Measurements from ENCODE around the gene MRPS10.
"Not testable (repeated sequence)": the region's sequence is repeated elsewhere in the genome, so short reads cannot be mapped to it uniquely, and the experiment has no call there.

Gene MRPS10

GRCh38 chr6:42173101-42173500, 44.6 kb downstream of the MRPS10 start, which contains the start of gene GUCA1A:
Gene GUCA1A, plus strand, starts transcription at chr6:42173364. Its CDS starts 250 bp downstream, at chr6:42173614.
- no peak for DNase-seq

- no peak for DNase-seq
Measured at GRCh38 chr6:42171813-42172581, 45.7 kb downstream of the MRPS10 start.

GRCh38 chr6:42169780-42170179, 47.9 kb downstream of the MRPS10 start:
- not testable (repeated sequence) for DNase-seq

- no peak for DNase-seq
Measured at GRCh38 chr6:42168650-42169049, 49.0 kb downstream of the MRPS10 start.

GRCh38 chr6:42166444-42167141, 51.1 kb downstream of the MRPS10 start:
- DNase-seq, result peak; percentile 78

- no peak for DNase-seq
Measured at GRCh38 chr6:42165016-42165415, 52.6 kb downstream of the MRPS10 start.

- DNase-seq, result no peak
Measured at GRCh38 chr6:42163981-42164380, 53.7 kb downstream of the MRPS10 start.

GRCh38 chr6:42162812-42163211, 54.8 kb downstream of the MRPS10 start:
- DNase-seq, result no peak

- DNase-seq, result no peak
Measured at GRCh38 chr6:42162384-42162783, 55.3 kb downstream of the MRPS10 start.

- no peak for DNase-seq
Measured at GRCh38 chr6:42159431-42160024, 58.1 kb downstream of the MRPS10 start.

GRCh38 chr6:42158631-42159030, 59.0 kb downstream of the MRPS10 start:
- no peak for DNase-seq

- DNase-seq, result no peak
Measured at GRCh38 chr6:42158011-42158410, 59.6 kb downstream of the MRPS10 start.

Data from NCI-H345 (cell line).